Fibroblast of mammary gland (primary cell): ENCODE results near the gene CLCN7.

Experiments used
- DNase-seq: peaks from one replicate; pipeline ENCODE4 v3.0.0-alpha.2; 2010; ENCODE audit warnings: low read depth
- H3K4me3 ChIP-seq: 2 replicates; pipeline ENCODE4 v1.5.1; 2011; ENCODE audit warnings: low read depth, mild to moderate bottlenecking, low read length, moderate library complexity; ENCODE audit not compliant: control insufficient read depth
- CTCF ChIP-seq: conservative IDR thresholded peaks from 2 replicates; pipeline ENCODE4 v1.5.1; 2011; ENCODE audit warnings: low read depth, low read length, inconsistent platforms; ENCODE audit not compliant: control insufficient read depth, insufficient read depth

The CLCN7 gene

DNA sequence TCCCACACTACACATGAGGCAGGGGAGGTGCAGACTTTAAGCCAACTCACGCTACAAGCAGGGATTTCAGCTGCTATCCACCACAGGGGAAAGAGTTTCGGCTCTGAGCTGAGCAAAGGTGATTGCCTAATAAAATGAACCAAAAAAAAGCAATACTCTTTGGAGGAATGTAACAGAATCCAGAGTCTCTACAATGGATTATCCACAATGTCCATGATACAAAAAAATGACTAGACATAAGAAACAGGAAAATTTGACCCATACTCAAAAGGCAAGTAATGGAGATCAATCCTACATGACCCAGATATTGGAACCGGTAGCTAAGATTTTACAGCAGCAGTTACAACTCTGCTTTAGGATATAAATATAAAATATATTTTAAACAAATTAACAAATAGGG, 39.7 kb upstream of the CLCN7 start:
- no peak for TF ChIP-seq CTCF
- H3K4me3 ChIP-seq: no peak overlapping the region
- DNase-seq: no peak

DNA sequence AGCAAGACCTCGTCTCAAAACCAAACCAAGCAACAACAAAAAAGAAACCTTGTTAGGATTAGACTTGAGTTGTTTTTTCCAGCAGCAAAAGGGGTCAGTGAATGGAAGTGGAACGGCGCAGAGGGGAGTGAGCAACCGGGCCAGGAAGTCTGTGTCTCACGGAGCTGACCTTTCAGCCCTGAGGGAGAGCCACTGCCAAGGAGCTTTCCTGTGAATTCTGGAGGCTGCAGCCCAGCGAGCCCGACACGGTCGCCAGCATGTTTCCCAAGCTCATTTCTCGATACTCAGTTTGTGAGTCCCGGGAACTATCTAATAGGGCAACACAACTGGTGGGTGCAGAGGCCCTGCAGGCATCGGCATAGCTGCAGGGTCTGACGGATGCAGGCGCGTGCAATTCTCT, 37.9 kb upstream of the CLCN7 start:
- TF ChIP-seq CTCF: no peak
- no peak for DNase-seq
- no peak overlapping the region for H3K4me3 ChIP-seq

DNA sequence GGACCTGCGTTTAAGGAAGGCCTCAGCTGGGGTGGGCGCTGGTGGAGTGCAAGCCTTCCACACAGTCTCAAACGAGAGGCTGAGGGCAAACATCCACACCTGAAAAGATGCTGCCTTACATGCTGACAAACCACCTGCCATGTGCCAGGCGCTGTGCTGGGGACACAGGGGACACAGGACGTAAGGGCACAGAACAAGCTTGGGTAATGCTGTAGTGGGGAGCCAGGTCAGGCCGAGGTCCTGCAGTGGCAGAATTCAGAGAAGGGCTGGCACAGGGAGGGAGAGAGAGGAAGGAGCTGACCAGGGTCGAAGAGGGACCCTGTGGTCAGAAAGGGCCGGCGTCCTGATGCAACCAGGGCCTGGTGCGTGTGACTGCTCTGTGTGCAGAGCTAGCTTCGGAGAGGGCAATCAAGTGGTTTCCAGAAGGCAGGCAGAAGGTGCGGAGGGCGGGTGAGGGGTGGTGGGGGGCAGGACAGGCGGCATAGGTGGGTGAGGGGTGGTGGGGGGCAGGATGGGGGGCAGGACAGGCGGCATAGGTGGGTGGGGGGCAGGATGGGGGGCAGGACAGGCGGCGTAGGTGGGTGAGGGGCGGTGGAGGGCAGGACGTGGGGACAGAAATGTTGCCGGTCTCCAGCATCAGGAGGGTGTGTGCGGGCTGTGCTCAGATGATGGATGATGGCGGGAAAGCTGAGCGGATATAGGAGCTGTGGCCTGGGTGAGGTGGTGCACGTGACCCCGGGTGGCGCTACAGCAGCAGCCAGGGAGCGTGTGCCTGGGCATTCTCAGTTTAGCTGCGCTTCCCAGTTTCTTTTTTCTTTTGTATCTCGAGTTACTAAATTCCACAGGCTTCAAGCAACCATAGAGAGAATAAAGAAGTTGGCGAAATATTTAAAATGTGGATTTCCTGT, 37.1 kb upstream of the CLCN7 start:
- TF ChIP-seq CTCF: no peak
- no peak for DNase-seq
- H3K4me3 ChIP-seq: no peak overlapping the region

- DNase-seq: no peak
- no peak for TF ChIP-seq CTCF
- H3K4me3 ChIP-seq: no peak overlapping the region
Observed at GRCh38 chr16:1510941-1511351, 36.1 kb upstream of the CLCN7 start.

DNA sequence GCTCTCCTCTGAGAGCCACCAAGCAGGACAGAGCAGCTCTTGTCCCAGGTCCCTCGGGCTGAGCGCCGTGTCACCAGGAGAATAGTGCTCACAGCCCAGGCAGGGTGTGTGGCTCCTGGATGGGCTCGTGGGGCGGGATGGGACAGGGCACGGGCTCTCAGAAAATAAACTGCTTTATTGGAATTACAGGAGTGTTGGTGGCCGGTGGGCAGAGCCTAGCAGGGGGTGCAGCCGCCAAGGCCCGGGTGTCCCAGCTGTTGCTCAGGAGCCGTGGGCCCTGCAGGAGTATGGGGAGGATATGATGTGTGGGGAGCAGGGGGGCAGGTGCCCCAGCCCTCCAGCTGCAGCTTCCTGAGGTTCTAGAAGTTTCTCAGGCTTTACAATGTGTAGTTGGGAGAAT, 35.4 kb upstream of the CLCN7 start:
- no peak for DNase-seq
- no peak for TF ChIP-seq CTCF
- H3K4me3 ChIP-seq: no peak overlapping the region

DNA sequence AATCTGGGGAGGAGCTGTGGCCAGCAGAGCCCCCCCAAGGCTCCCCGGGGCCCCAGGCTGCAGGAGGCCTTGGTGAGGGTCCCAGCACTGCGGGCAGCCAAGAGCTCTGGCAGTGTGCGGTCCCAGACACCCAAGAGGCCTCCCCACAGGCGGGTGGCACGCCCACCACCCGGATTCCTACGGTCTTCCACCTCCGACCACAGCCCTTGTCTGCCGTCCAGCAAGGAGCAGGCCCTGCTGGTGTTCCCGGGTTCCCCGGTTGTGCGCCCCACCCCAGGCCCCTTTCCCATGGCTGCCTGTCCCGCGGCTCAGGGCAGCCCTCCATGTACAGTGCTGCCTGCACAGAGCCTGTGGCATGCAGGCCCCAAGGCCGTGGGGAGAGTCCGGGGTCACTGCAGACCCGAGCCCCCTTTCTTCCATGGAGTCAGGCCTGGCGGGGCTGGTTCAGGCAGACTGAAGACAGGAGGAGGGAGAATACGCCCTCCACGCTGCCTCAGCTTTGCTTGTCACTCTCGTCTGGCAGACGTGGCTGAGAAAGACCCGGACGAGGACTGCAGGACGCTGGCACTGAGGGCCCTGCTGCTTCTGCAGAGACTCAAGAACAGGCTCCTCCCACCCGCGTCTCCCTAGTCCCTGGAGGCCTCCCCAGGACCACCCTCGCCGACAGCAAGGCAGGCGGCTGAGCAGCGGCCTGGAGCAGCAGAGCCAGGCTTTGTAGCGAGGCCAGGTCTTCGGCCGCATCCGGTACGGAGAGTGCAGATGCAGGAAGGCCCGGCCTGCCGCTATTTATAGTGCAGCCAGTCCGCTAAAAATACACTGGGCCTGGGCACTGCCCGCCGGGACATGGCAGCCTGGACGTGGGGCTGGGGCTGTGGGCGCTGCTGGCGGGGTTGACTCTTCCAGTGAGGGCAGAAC, 34.7 kb upstream of the CLCN7 start:
- DNase-seq: no peak
- no peak for TF ChIP-seq CTCF
- H3K4me3 ChIP-seq: no peak overlapping the region
